HEK293 (cell line): ENCODE results near the gene ARIH1.

Experiments
- CTCF ChIA-PET: fragments of 350-600 bp; formaldehyde crosslinking; extraction: SDS; loops from one replicate; lab custom pipeline; 2021; ENCODE audit warnings: antibody characterized with exemption; lab: Yijun Ruan, JAX
- POLR2A ChIA-PET: fragments of 300-600 bp; formaldehyde crosslinking; extraction: SDS; loops from one replicate; lab custom pipeline; 2020; ENCODE audit warnings: antibody characterized with exemption, inconsistent platforms; lab: Yijun Ruan, JAX
- H3K27ac ChIP-seq: fragments of 200-500 bp; sonication (Bioruptor generic); 2 replicates; pipeline ENCODE4 v1.5.1; 2014; ENCODE audit warnings: low read depth, low read length, control low read depth, inconsistent platforms; ENCODE audit errors: extremely low read depth
- H3K36me3 ChIP-seq, 2 experiments: fragments of 200-500 bp in 1 of 2; sonication (Bioruptor generic) in 1 of 2; 1 replicate in 1 of 2; 2 replicates in 1 of 2; pipeline ENCODE4 v1.5.1; 2014 to 2017; ENCODE audit warnings: inconsistent platforms in 2 of 2, low read length in 2 of 2; ENCODE audit not compliant: control insufficient read depth in 2 of 2, insufficient read depth in 1 of 2
- H3K4me1 ChIP-seq: fragments of 200-500 bp; sonication (Bioruptor generic); 2 replicates; pipeline ENCODE4 v1.5.1; 2014; ENCODE audit warnings: mild to moderate bottlenecking, low read length, inconsistent platforms; ENCODE audit not compliant: control insufficient read depth, insufficient read depth
- H3K4me3 ChIP-seq: 2 replicates; pipeline ENCODE4 v1.5.1; 2011; ENCODE audit warnings: low read depth, mild to moderate bottlenecking, control low read depth, low read length, moderate library complexity
- H3K9me3 ChIP-seq: fragments of 200-500 bp; sonication (Bioruptor generic); 2 replicates; pipeline ENCODE4 v1.5.1; 2014; ENCODE audit warnings: low read depth, low read length, inconsistent platforms; ENCODE audit not compliant: control insufficient read depth, insufficient read depth
- GLIS1 ChIP-seq: fragments of 450-650 bp; formaldehyde crosslinking; IDR thresholded peaks from 2 replicates; pipeline ENCODE4 v1.5.1; 2016; ENCODE audit warnings: missing biosample characterization, missing genetic modification characterization
- HOXA7 ChIP-seq: sonication (generic); formaldehyde crosslinking; IDR thresholded peaks from 2 replicates; pipeline ENCODE4 v1.8.1; 2022; ENCODE audit warnings: missing genetic modification reagents, borderline replicate concordance
- ZBTB7A ChIP-seq: fragments of 450-650 bp; formaldehyde crosslinking; IDR thresholded peaks from 2 replicates; pipeline ENCODE4 v1.5.1; 2016; ENCODE audit warnings: low read depth, missing biosample characterization, missing genetic modification characterization
- ZEB2 ChIP-seq: fragments of 450-650 bp; formaldehyde crosslinking; IDR thresholded peaks from 2 replicates; pipeline ENCODE4 v1.5.1; 2016; ENCODE audit warnings: missing biosample characterization, missing genetic modification characterization
- ZIC2 ChIP-seq: fragments of 450-650 bp; formaldehyde crosslinking; IDR thresholded peaks from 2 replicates; pipeline ENCODE4 v1.5.1; 2016; ENCODE audit warnings: missing biosample characterization, missing genetic modification characterization
- ZNF112 ChIP-seq: fragments of 450-650 bp; formaldehyde crosslinking; IDR thresholded peaks from 2 replicates; pipeline ENCODE4 v1.5.0; 2017; ENCODE audit warnings: missing biosample characterization, missing genetic modification characterization
- ZNF121 ChIP-seq: fragments of 450-650 bp; formaldehyde crosslinking; IDR thresholded peaks from 2 replicates; pipeline ENCODE4 v1.5.1; 2016; ENCODE audit warnings: missing biosample characterization, missing genetic modification characterization
- ZNF555 ChIP-seq: fragments of 450-650 bp; formaldehyde crosslinking; conservative IDR thresholded peaks from 2 replicates; pipeline ENCODE4 v1.5.1; 2017; ENCODE audit warnings: missing biosample characterization, mild to moderate bottlenecking, missing genetic modification characterization, inconsistent platforms
- ZNF561 ChIP-seq: fragments of 450-650 bp; IDR thresholded peaks from 2 replicates; pipeline ENCODE4 v1.5.1; 2018; ENCODE audit warnings: missing biosample characterization, missing genetic modification characterization, borderline replicate concordance
- ZNF600 ChIP-seq: fragments of 450-650 bp; formaldehyde crosslinking; IDR thresholded peaks from 2 replicates; pipeline ENCODE4 v1.5.1; 2016; ENCODE audit warnings: missing biosample characterization, missing genetic modification characterization
- ZNF629 ChIP-seq: fragments of 450-650 bp; formaldehyde crosslinking; IDR thresholded peaks from 2 replicates; pipeline ENCODE4 v1.5.1; 2017; ENCODE audit warnings: missing biosample characterization, missing genetic modification characterization
- ZNF677 ChIP-seq: fragments of 450-650 bp; IDR thresholded peaks from 2 replicates; pipeline ENCODE4 v1.5.0; 2018; ENCODE audit warnings: missing biosample characterization, mild to moderate bottlenecking, missing genetic modification characterization, moderate library complexity
- ZNF843 ChIP-seq: fragments of 450-650 bp; formaldehyde crosslinking; IDR thresholded peaks from 2 replicates; pipeline ENCODE4 v1.5.1; 2016; ENCODE audit warnings: missing biosample characterization, missing genetic modification characterization
- ZXDB ChIP-seq: fragments of 450-650 bp; formaldehyde crosslinking; IDR thresholded peaks from 2 replicates; pipeline ENCODE4 v1.5.1; 2016; ENCODE audit warnings: missing biosample characterization, missing genetic modification characterization
- TF ChIP-seq, protein P1 (sequence below): fragments of 450-650 bp; formaldehyde crosslinking; IDR thresholded peaks from 2 replicates; pipeline ENCODE4 v1.5.1; 2016; ENCODE audit warnings: missing biosample characterization, missing genetic modification characterization
- TF ChIP-seq, protein P2 (sequence below): fragments of 450-650 bp; formaldehyde crosslinking; IDR thresholded peaks from 2 replicates; pipeline ENCODE4 v1.5.1; 2016; ENCODE audit warnings: missing biosample characterization, missing genetic modification characterization, borderline replicate concordance
- TF ChIP-seq, protein P3 (sequence below): fragments of 450-650 bp; formaldehyde crosslinking; IDR thresholded peaks from 2 replicates; pipeline ENCODE4 v1.5.1; 2016; ENCODE audit warnings: missing biosample characterization, missing genetic modification characterization
- TF ChIP-seq, protein P4 (sequence below): fragments of 450-650 bp; IDR thresholded peaks from 2 replicates; pipeline ENCODE4 v1.5.1; 2018; ENCODE audit warnings: missing biosample characterization, missing genetic modification characterization
- TF ChIP-seq, protein P5 (sequence below): fragments of 450-650 bp; formaldehyde crosslinking; IDR thresholded peaks from 2 replicates; pipeline ENCODE4 v1.5.0; 2017; ENCODE audit warnings: missing biosample characterization, missing genetic modification characterization, borderline replicate concordance

Gene ARIH1

DNA sequence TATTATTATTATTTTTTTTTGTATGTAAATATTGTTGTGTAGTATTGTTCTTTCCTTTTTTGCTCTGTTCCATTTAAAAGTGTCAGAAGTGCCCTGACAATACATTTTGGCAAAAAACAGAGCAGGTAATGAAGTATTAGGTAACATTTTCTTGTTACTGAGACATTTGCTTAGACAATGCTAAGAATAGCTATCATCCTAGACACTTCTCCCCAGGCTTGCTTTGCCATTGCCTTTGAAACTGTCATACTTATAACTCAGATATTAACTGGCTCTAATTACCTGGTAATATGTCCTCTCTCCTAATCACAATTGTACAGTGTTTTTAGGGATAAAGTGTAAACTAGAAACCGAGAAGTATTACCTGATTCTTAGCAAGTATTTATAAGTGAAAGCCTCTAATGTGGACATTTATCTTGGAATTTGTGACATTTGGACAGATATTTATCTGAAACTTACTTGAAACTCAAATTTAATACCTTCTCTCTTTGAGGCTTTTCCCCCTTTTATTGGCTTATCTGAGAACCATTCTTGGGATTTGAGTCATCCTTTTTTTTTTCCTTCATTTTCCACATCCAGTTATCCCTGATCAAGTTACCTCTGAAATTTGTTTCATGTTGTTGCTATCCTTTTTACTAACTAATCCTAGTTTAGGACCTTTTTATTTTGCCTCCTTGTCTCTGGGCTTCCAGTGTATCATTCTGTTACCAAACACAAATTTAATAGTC, 13.1 kb downstream of the ARIH1 start (continued):
- TF ChIP-seq, protein P1, sequence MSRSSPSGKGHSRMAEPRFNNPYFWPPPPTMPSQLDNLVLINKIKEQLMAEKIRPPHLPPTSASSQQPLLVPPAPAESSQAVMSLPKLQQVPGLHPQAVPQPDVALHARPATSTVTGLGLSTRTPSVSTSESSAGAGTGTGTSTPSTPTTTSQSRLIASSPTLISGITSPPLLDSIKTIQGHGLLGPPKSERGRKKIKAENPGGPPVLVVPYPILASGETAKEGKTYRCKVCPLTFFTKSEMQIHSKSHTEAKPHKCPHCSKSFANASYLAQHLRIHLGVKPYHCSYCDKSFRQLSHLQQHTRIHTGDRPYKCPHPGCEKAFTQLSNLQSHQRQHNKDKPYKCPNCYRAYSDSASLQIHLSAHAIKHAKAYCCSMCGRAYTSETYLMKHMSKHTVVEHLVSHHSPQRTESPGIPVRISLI (tag by site-specific recombination), result peak; percentile 84
- no peak for TF ChIP-seq ZBTB7A (tag by site-specific recombination)
- TF ChIP-seq, protein P2, sequence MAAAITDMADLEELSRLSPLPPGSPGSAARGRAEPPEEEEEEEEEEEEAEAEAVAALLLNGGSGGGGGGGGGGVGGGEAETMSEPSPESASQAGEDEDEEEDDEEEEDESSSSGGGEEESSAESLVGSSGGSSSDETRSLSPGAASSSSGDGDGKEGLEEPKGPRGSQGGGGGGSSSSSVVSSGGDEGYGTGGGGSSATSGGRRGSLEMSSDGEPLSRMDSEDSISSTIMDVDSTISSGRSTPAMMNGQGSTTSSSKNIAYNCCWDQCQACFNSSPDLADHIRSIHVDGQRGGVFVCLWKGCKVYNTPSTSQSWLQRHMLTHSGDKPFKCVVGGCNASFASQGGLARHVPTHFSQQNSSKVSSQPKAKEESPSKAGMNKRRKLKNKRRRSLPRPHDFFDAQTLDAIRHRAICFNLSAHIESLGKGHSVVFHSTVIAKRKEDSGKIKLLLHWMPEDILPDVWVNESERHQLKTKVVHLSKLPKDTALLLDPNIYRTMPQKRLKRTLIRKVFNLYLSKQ, result no peak
- 0 out of 2 replicates have a peak, but pooled peaks have one; percentile 20 for TF ChIP-seq ZNF843 (tag by site-specific recombination)
- no peak for TF ChIP-seq ZNF555
- TF ChIP-seq, all 188 proteins: peak for 9

DNA sequence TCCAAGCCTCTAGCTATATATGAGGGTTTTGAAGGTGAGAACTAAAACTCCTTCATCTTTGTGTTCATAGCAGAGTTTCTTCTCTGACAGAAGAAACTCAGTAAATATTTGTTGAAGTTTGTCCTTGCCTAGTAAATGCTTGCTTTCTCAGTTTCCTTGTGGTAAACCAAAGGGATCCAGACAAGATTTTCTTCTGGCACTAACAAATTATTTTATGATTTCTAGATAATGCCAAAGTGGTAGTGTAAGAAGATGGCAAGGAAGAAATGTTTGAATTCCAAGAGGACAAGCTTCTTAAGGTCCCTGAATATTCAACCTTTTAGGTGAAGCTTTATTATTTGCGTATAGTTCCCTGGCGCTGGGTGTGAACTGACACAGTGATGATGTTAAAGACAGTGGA, 14.4 kb downstream of the ARIH1 start:
- TF ChIP-seq ZNF112 (tag by site-specific recombination) (no peak), ZNF677 (tag by site-specific recombination) (peak; percentile 86)
- TF ChIP-seq, all 188 proteins: peak for 1
- Histone ChIP-seq H3K9me3 (no peaks in the 10 kb centered on the region), H3K36me3 (peaks cover 11 to 17% of the 10 kb centered on the region in 2 experiments; a peak in 2 of 3 replicates), H3K4me1 (peaks cover 38% of the 10 kb centered on the region), H3K4me3 (no peak overlapping the region), H3K27ac (no peak overlapping the region)
- ChIA-PET CTCF (interaction anchor here (0.6 to 1.1 kb wide), 2 partner anchors 83 to 176 kb away, joined by 3 read pairs; no protein-coding TSS in a partner anchor), POLR2A (interaction anchor here (0.6 kb wide), 1 partner anchor 13 kb away, joined by 3 read pairs; no protein-coding TSS in a partner anchor)

DNA sequence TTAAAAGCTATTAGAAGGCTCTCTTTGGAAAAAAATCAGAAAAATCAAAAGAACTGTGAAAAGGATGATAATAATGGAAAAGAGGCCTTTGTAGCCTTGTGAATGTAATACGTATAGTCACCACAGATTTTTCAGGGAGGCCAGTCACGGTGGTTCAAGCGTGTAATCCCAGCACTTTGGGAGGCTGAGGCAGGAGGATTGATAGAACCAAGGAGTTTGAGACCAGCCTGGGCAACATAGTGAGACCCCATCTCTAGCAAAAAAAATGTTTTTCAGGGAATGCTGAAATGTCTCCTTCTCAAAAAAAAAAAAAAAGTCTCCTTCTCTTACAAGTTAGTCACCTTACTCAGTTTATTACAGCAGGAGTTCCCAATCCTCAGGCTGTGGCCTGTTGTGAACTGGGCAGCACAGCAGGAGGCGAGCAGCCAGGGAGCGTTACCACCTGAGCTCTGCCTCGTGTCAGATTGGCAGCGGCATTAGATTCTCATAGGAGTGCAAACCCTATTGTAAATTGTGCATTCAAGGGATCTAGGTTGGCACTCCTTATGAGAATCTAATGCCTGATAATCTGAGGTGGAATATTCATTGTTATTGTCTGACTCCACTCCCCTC, 15.9 kb downstream of the ARIH1 start:
- H3K36me3 ChIP-seq, result peaks cover 6 to 16% of the 10 kb centered on the region in 2 experiments; a peak in 2 of 3 replicates
- POLR2A ChIA-PET, result no interaction called here
- peaks cover 46% of the 10 kb centered on the region for H3K4me1 ChIP-seq
- no peaks in the 10 kb centered on the region for H3K9me3 ChIP-seq
- CTCF ChIA-PET, result no interaction called here
- no peak overlapping the region for H3K4me3 ChIP-seq
- peak; percentile 38; the same call in 1 of the 2 replicates for TF ChIP-seq GLIS1
- peak; percentile 91 for TF ChIP-seq ZIC2 (tag by site-specific recombination)
- TF ChIP-seq ZNF600, result peak; percentile 43; the same call in 1 of the 2 replicates
- TF ChIP-seq, protein P3, sequence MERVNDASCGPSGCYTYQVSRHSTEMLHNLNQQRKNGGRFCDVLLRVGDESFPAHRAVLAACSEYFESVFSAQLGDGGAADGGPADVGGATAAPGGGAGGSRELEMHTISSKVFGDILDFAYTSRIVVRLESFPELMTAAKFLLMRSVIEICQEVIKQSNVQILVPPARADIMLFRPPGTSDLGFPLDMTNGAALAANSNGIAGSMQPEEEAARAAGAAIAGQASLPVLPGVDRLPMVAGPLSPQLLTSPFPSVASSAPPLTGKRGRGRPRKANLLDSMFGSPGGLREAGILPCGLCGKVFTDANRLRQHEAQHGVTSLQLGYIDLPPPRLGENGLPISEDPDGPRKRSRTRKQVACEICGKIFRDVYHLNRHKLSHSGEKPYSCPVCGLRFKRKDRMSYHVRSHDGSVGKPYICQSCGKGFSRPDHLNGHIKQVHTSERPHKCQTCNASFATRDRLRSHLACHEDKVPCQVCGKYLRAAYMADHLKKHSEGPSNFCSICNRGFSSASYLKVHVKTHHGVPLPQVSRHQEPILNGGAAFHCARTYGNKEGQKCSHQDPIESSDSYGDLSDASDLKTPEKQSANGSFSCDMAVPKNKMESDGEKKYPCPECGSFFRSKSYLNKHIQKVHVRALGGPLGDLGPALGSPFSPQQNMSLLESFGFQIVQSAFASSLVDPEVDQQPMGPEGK (tag by site-specific recombination), result no peak
- peak; percentile 94; the same call in 1 of the 2 replicates for TF ChIP-seq ZNF121 (tag by site-specific recombination)
- H3K27ac ChIP-seq, result no peak overlapping the region

DNA sequence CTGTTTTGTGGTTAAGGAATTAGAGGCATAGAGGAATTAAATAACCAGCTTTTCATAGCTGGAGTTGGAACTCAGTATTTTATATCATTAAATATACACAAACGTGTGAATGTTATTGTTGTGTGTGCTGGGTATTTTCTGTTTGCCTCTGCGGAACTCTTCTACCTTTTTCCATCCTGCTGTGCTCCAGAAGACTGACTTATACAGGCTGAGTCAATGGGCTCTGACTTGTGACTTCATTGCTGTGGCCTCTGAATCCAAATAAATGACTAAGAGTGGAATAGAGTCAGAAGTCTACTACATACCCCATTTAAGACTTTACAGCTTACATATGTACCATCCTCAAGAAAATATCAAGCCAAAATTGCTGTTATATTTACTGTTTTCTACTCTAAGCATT, 17.6 kb downstream of the ARIH1 start:
- H3K9me3 ChIP-seq, result no peaks in the 10 kb centered on the region
- CTCF ChIA-PET, result interaction anchor here (0.9 to 1.4 kb wide), 2 partner anchors 11 to 108 kb away, joined by 3 to 4 read pairs; no protein-coding TSS in a partner anchor
- POLR2A ChIA-PET, result interaction anchor here (0.6 kb wide), 1 partner anchor 263 kb away, joined by 4 read pairs; no protein-coding TSS in a partner anchor
- H3K36me3 ChIP-seq, result peaks cover 6 to 16% of the 10 kb centered on the region in 2 experiments
- H3K4me1 ChIP-seq, result peaks cover 50% of the 10 kb centered on the region
- no peak overlapping the region for H3K27ac ChIP-seq
- no peak overlapping the region for H3K4me3 ChIP-seq
- TF ChIP-seq ZNF561 (tag by site-specific recombination) (0 out of 2 replicates have a peak, but pooled peaks have one; percentile 15), ZXDB (peak; percentile 40; the same call in 1 of the 2 replicates), ZEB2 (tag by site-specific recombination) (peak; percentile 54; the same call in 1 of the 2 replicates), ZNF629 (tag by site-specific recombination) (peak; percentile 79; the same call in 1 of the 2 replicates), HOXA7 (CRISPR knock-in tag) (no peak)
- TF ChIP-seq, protein P4, sequence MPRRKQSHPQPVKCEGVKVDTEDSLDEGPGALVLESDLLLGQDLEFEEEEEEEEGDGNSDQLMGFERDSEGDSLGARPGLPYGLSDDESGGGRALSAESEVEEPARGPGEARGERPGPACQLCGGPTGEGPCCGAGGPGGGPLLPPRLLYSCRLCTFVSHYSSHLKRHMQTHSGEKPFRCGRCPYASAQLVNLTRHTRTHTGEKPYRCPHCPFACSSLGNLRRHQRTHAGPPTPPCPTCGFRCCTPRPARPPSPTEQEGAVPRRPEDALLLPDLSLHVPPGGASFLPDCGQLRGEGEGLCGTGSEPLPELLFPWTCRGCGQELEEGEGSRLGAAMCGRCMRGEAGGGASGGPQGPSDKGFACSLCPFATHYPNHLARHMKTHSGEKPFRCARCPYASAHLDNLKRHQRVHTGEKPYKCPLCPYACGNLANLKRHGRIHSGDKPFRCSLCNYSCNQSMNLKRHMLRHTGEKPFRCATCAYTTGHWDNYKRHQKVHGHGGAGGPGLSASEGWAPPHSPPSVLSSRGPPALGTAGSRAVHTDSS (tag by site-specific recombination), result no peak
- TF ChIP-seq, protein P5, sequence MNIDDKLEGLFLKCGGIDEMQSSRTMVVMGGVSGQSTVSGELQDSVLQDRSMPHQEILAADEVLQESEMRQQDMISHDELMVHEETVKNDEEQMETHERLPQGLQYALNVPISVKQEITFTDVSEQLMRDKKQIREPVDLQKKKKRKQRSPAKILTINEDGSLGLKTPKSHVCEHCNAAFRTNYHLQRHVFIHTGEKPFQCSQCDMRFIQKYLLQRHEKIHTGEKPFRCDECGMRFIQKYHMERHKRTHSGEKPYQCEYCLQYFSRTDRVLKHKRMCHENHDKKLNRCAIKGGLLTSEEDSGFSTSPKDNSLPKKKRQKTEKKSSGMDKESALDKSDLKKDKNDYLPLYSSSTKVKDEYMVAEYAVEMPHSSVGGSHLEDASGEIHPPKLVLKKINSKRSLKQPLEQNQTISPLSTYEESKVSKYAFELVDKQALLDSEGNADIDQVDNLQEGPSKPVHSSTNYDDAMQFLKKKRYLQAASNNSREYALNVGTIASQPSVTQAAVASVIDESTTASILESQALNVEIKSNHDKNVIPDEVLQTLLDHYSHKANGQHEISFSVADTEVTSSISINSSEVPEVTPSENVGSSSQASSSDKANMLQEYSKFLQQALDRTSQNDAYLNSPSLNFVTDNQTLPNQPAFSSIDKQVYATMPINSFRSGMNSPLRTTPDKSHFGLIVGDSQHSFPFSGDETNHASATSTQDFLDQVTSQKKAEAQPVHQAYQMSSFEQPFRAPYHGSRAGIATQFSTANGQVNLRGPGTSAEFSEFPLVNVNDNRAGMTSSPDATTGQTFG, result no peak
